ENCODE measurements around the gene SLIT3. TPM values are rescaled to one million over a fixed set of nuclear protein-coding genes. Genes with fewer than 3 reads are reported as not detected.

Gene SLIT3
- total RNA-seq, 2 donors from 2014 or later, result 6.6 to 6.7 TPM

GRCh38 chr5:168768172-168768571 is 532.8 kb downstream of the SLIT3 start:
- DNase-seq (no peak), ATAC-seq (no peak)
- WGBS, 2 donors, result 80 to 82% methylated on average over 13 of the region's 13 CpGs
- intact Hi-C loops (cut with DNase I), result no loop called here
- H3K9me3 ChIP-seq, result peaks cover 0 to 6% (median 0%) of the 10 kb centered on the region in 3 donors
- H3K27me3 ChIP-seq, result no peaks in the 10 kb centered on the region
- H3K4me1 ChIP-seq, result no peaks in the 10 kb centered on the region
- TF ChIP-seq, protein P1, sequence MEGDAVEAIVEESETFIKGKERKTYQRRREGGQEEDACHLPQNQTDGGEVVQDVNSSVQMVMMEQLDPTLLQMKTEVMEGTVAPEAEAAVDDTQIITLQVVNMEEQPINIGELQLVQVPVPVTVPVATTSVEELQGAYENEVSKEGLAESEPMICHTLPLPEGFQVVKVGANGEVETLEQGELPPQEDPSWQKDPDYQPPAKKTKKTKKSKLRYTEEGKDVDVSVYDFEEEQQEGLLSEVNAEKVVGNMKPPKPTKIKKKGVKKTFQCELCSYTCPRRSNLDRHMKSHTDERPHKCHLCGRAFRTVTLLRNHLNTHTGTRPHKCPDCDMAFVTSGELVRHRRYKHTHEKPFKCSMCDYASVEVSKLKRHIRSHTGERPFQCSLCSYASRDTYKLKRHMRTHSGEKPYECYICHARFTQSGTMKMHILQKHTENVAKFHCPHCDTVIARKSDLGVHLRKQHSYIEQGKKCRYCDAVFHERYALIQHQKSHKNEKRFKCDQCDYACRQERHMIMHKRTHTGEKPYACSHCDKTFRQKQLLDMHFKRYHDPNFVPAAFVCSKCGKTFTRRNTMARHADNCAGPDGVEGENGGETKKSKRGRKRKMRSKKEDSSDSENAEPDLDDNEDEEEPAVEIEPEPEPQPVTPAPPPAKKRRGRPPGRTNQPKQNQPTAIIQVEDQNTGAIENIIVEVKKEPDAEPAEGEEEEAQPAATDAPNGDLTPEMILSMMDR (IDR thresholded peaks at IDR 0.05), result no peak
- TF ChIP-seq POLR2A (IDR thresholded peaks at IDR 0.05), result no peak
- H3K36me3 ChIP-seq (replicated peaks in 1 of 2; ENCODE audit: insufficient read depth in 1 of 2, low read depth in 2 of 2), result no peaks in the 10 kb centered on the region
- no peak overlapping the region for H3K27ac ChIP-seq
- H3K4me3 ChIP-seq, result no peak overlapping the region

GRCh38 chr5:168766426-168766700 is 534.6 kb downstream of the SLIT3 start:
- intact Hi-C loops (cut with DNase I), result no loop called here
- DNase-seq (no peak), ATAC-seq (no peak)
- TF ChIP-seq, protein P1 (IDR thresholded peaks at IDR 0.05), result no peak
- no peak for TF ChIP-seq POLR2A (IDR thresholded peaks at IDR 0.05)
- Histone ChIP-seq H3K9me3 (peaks cover 0 to 6% (median 0%) of the 10 kb centered on the region in 3 donors), H3K4me1 (no peaks in the 10 kb centered on the region), H3K27me3 (no peaks in the 10 kb centered on the region), H3K36me3 (replicated peaks in 1 of 2; ENCODE audit: insufficient read depth in 1 of 2, low read depth in 2 of 2) (no peaks in the 10 kb centered on the region), H3K4me3 (no peak overlapping the region), H3K27ac (no peak overlapping the region)
- 64 to 82% methylated on average over 2 of the region's 2 CpGs for WGBS, 2 donors

- no peak for ATAC-seq
- Histone ChIP-seq H3K36me3 (replicated peaks in 1 of 2; ENCODE audit: insufficient read depth in 1 of 2, low read depth in 2 of 2) (no peaks in the 10 kb centered on the region), H3K27me3 (no peaks in the 10 kb centered on the region), H3K4me3 (no peak overlapping the region), H3K27ac (no peak overlapping the region), H3K4me1 (no peaks in the 10 kb centered on the region), H3K9me3 (peaks cover 0 to 6% (median 0%) of the 10 kb centered on the region in 3 donors)
- intact Hi-C loops (cut with DNase I), result no loop called here
- 36 to 48% methylated on average over 9 of the region's 9 CpGs for WGBS, 2 donors
- TF ChIP-seq, protein P1 (IDR thresholded peaks at IDR 0.05), result no peak
- TF ChIP-seq POLR2A (IDR thresholded peaks at IDR 0.05), result no peak
- DNase-seq, result no peak
These were observed 535.2 kb downstream of the SLIT3 start for GRCh38 chr5:168765551-168766425.

DNA sequence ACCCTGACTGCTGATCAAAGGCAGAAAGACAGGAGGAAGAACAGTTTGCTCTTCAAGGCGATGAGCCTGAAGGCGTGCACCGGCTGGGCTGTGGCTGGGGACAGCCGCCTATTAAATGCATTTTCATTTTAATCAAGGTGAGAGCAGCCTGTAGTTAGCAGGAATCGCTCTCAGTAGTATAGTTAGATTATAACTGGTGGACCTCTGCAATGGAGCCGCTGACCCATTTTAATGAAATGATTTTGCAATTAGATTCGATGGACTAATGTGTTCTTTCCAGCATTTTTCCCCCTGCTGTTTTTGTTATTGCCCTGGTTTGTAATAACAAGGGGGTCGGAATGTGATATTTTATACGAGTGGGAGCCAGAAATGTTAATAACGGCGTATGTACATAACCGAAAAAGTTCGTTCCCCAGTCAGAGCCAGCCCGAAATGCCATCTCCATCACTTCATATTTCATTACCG is 535.8 kb downstream of the SLIT3 start:
- Histone ChIP-seq H3K27ac (no peak overlapping the region), H3K27me3 (no peaks in the 10 kb centered on the region), H3K36me3 (replicated peaks in 1 of 2; ENCODE audit: insufficient read depth in 1 of 2, low read depth in 2 of 2) (no peaks in the 10 kb centered on the region), H3K4me1 (no peaks in the 10 kb centered on the region), H3K4me3 (no peak overlapping the region), H3K9me3 (peaks cover 0 to 6% (median 0%) of the 10 kb centered on the region in 3 donors)
- DNase-seq, result no peak
- TF ChIP-seq POLR2A (IDR thresholded peaks at IDR 0.05), result no peak
- TF ChIP-seq, protein P1 (IDR thresholded peaks at IDR 0.05), result no peak
- WGBS, 2 donors, result 73 to 80% methylated on average over 15 of the region's 15 CpGs
- intact Hi-C loops (cut with DNase I), result no loop called here
- ATAC-seq, result no peak
